Measurements from ENCODE around the gene TXNDC11. TPM values are rescaled to one million over a fixed set of nuclear protein-coding genes. Genes with fewer than 3 reads are reported as not detected.
A peak's percentile ranks its signal among the peaks of the same experiment; 100 is the strongest.

TXNDC11 gene
- total and polyA plus RNA-seq, 10 of the 15 experiments (the other 5 are each of a cell fraction or from before 2014, with no cell fraction given), result 1.7 to 86.7 (median 54.4) TPM

DNA sequence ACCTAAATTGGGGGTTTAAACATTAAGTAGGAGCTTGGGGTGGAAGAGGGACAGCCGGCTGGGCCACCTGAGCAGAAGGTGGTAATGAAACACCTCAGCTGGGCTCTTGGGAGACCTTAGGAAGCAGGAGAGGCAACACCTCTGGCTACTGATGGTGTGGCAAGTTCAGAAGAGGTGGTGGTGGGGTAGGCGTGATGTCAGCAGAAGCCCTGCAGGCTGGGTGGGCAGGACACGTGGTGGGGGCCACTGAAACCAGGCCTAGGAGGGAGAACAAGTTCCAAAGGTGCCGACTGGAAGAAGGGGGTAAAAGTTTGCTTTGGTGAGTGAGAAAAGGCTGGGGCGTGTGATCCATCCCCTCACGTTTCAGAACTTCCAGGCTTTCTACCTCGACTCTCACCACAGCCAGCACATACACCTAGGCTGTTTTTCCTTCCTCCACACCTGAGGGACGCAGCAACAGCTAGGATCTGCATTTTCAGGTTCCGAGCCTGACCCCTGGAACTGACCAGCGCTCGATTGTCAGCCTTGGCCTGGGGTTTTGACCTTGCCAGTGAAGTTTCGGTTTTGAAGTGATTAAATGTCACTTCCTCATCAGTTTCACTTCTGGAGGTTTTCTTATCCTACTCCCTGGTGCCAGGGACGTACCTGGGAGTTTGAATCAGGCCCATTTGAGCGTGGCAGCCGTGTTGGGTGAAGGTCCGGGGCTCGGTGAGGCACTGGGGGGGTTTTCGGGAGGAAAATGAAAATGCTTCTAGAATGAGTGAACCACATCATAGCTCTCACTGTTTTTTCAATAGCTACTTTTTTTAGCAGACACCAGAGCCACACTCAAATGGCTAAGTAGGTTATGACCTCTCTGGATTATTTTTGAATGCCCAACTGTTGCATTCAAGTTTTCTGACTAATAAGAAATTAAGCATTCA lies 64.4 kb downstream of the TXNDC11 start (continued):
- TF ChIP-seq, protein P1, sequence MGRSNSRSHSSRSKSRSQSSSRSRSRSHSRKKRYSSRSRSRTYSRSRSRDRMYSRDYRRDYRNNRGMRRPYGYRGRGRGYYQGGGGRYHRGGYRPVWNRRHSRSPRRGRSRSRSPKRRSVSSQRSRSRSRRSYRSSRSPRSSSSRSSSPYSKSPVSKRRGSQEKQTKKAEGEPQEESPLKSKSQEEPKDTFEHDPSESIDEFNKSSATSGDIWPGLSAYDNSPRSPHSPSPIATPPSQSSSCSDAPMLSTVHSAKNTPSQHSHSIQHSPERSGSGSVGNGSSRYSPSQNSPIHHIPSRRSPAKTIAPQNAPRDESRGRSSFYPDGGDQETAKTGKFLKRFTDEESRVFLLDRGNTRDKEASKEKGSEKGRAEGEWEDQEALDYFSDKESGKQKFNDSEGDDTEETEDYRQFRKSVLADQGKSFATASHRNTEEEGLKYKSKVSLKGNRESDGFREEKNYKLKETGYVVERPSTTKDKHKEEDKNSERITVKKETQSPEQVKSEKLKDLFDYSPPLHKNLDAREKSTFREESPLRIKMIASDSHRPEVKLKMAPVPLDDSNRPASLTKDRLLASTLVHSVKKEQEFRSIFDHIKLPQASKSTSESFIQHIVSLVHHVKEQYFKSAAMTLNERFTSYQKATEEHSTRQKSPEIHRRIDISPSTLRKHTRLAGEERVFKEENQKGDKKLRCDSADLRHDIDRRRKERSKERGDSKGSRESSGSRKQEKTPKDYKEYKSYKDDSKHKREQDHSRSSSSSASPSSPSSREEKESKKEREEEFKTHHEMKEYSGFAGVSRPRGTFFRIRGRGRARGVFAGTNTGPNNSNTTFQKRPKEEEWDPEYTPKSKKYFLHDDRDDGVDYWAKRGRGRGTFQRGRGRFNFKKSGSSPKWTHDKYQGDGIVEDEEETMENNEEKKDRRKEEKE (IDR thresholded peaks at IDR 0.05), result no peak
- no peak for TF ChIP-seq SREBF2 (IDR thresholded peaks at IDR 0.05; ENCODE audit: low read length)
- TF ChIP-seq, protein P2, sequence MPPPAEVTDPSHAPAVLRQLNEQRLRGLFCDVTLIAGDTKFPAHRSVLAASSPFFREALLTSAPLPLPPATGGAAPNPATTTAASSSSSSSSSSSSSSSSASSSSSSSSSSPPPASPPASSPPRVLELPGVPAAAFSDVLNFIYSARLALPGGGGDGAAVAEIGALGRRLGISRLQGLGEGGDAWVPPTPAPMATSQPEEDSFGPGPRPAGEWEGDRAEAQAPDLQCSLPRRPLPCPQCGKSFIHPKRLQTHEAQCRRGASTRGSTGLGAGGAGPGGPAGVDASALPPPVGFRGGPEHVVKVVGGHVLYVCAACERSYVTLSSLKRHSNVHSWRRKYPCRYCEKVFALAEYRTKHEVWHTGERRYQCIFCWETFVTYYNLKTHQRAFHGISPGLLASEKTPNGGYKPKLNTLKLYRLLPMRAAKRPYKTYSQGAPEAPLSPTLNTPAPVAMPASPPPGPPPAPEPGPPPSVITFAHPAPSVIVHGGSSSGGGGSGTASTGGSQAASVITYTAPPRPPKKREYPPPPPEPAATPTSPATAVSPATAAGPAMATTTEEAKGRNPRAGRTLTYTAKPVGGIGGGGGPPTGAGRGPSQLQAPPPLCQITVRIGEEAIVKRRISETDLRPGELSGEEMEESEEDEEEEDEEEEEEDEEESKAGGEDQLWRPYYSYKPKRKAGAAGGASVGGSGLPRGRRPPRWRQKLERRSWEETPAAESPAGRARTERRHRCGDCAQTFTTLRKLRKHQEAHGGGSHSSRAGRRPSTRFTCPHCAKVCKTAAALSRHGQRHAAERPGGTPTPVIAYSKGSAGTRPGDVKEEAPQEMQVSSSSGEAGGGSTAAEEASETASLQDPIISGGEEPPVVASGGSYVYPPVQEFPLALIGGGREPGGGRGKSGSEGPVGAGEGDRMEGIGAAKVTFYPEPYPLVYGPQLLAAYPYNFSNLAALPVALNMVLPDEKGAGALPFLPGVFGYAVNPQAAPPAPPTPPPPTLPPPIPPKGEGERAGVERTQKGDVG (CRISPR knock-in tag; IDR thresholded peaks at IDR 0.05), result no peak
- TF ChIP-seq, protein P3, sequence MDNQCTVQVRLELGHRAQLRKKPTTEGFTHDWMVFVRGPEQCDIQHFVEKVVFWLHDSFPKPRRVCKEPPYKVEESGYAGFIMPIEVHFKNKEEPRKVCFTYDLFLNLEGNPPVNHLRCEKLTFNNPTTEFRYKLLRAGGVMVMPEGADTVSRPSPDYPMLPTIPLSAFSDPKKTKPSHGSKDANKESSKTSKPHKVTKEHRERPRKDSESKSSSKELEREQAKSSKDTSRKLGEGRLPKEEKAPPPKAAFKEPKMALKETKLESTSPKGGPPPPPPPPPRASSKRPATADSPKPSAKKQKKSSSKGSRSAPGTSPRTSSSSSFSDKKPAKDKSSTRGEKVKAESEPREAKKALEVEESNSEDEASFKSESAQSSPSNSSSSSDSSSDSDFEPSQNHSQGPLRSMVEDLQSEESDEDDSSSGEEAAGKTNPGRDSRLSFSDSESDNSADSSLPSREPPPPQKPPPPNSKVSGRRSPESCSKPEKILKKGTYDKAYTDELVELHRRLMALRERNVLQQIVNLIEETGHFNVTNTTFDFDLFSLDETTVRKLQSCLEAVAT (IDR thresholded peaks at IDR 0.05), result no peak
- TF ChIP-seq, protein P4, sequence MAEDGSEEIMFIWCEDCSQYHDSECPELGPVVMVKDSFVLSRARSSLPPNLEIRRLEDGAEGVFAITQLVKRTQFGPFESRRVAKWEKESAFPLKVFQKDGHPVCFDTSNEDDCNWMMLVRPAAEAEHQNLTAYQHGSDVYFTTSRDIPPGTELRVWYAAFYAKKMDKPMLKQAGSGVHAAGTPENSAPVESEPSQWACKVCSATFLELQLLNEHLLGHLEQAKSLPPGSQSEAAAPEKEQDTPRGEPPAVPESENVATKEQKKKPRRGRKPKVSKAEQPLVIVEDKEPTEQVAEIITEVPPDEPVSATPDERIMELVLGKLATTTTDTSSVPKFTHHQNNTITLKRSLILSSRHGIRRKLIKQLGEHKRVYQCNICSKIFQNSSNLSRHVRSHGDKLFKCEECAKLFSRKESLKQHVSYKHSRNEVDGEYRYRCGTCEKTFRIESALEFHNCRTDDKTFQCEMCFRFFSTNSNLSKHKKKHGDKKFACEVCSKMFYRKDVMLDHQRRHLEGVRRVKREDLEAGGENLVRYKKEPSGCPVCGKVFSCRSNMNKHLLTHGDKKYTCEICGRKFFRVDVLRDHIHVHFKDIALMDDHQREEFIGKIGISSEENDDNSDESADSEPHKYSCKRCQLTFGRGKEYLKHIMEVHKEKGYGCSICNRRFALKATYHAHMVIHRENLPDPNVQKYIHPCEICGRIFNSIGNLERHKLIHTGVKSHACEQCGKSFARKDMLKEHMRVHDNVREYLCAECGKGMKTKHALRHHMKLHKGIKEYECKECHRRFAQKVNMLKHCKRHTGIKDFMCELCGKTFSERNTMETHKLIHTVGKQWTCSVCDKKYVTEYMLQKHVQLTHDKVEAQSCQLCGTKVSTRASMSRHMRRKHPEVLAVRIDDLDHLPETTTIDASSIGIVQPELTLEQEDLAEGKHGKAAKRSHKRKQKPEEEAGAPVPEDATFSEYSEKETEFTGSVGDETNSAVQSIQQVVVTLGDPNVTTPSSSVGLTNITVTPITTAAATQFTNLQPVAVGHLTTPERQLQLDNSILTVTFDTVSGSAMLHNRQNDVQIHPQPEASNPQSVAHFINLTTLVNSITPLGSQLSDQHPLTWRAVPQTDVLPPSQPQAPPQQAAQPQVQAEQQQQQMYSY (CRISPR knock-in tag; IDR thresholded peaks at IDR 0.05), result no peak
- no peak for TF ChIP-seq NR2C2 (IDR thresholded peaks at IDR 0.05; ENCODE audit: borderline replicate concordance, control insufficient read depth, insufficient read length, low read depth)
- peak; percentile 15 for TF ChIP-seq FOXM1 (IDR thresholded peaks at IDR 0.05; ENCODE audit: low read depth, low read length)
- TF ChIP-seq, protein P5, sequence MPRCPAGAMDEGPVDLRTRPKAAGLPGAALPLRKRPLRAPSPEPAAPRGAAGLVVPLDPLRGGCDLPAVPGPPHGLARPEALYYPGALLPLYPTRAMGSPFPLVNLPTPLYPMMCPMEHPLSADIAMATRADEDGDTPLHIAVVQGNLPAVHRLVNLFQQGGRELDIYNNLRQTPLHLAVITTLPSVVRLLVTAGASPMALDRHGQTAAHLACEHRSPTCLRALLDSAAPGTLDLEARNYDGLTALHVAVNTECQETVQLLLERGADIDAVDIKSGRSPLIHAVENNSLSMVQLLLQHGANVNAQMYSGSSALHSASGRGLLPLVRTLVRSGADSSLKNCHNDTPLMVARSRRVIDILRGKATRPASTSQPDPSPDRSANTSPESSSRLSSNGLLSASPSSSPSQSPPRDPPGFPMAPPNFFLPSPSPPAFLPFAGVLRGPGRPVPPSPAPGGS (IDR thresholded peaks at IDR 0.05; ENCODE audit: borderline replicate concordance, insufficient read depth, low read depth, low read length, poor library complexity, severe bottlenecking), result no peak
- TF ChIP-seq SPI1 (IDR thresholded peaks at IDR 0.05; ENCODE audit: borderline replicate concordance, insufficient read depth, low read depth, low read length), result peak; percentile 80
- TF ChIP-seq NR2F1 (conservative IDR thresholded peaks at IDR 0.05), result peak; percentile 97
- TF ChIP-seq IKZF2 (IDR thresholded peaks at IDR 0.05), result peak; percentile 88 to 93
- peak; percentile 94 for TF ChIP-seq IKZF1 (conservative IDR thresholded peaks at IDR 0.05)
- no peak for TF ChIP-seq POLR2AphosphoS2 (IDR thresholded peaks at IDR 0.05; ENCODE audit: low read depth, low read length)
- peak; percentile 70 for TF ChIP-seq GATAD2B (conservative IDR thresholded peaks at IDR 0.05; ENCODE audit: low read depth)
